K562 (cell line): ENCODE data around the gene ALKBH7. TPM values are rescaled to one million over a fixed set of nuclear protein-coding genes. Genes with fewer than 3 reads are reported as not detected.

Experiments
- ATF3 ChIP-seq, 2 experiments: fragments of 450-650 bp in 1 of 2; sonication (generic) in 1 of 2; formaldehyde crosslinking in 1 of 2; IDR thresholded peaks in 1 of 2; conservative IDR thresholded peaks in 1 of 2; 2 replicates each; pipeline versions ENCODE4 v1.6.1 to v1.8.1; 2016 to 2023; ENCODE audit warnings: mild to moderate bottlenecking in 2 of 2, moderate library complexity in 2 of 2, inconsistent platforms in 1 of 2, missing genetic modification reagents in 1 of 2
- BCOR ChIP-seq: fragments of 450-650 bp; IDR thresholded peaks from 2 replicates; pipeline ENCODE4 v1.6.1; 2016
- EP300 ChIP-seq: IDR thresholded peaks from 2 replicates; pipeline ENCODE4 v1.6.1; 2012; ENCODE audit warnings: low read length, improper control_type of control experiment
- FOXA1 ChIP-seq: fragments of 450-650 bp; IDR thresholded peaks from 2 replicates; pipeline ENCODE4 v1.6.1; 2016; ENCODE audit warnings: mild to moderate bottlenecking, borderline replicate concordance
- FOXK1 ChIP-seq: sonication (generic); formaldehyde crosslinking; IDR thresholded peaks from 2 replicates; pipeline ENCODE4 v1.8.0; 2022; ENCODE audit warnings: missing genetic modification reagents, mild to moderate bottlenecking, borderline replicate concordance
- L3MBTL2 ChIP-seq: fragments of 450-650 bp; IDR thresholded peaks from 2 replicates; pipeline ENCODE4 v1.6.1; 2016; ENCODE audit warnings: mild to moderate bottlenecking, moderate library complexity
- MCM5 ChIP-seq: fragments of 450-650 bp; IDR thresholded peaks from 2 replicates; pipeline ENCODE4 v1.6.1; 2016; ENCODE audit warnings: low read depth
- MTA1 ChIP-seq: fragments of 450-650 bp; IDR thresholded peaks from 2 replicates; pipeline ENCODE4 v1.6.1; 2017; ENCODE audit warnings: borderline replicate concordance
- NR1H2 ChIP-seq: sonication (generic); formaldehyde crosslinking; IDR thresholded peaks from 2 replicates; pipeline ENCODE4 v1.4.0; 2020; ENCODE audit warnings: mild to moderate bottlenecking, missing genetic modification reagents
- POLR2G ChIP-seq: fragments of 200-400 bp; formaldehyde crosslinking; IDR thresholded peaks from 2 replicates; pipeline ENCODE4 v1.6.1; 2017; ENCODE audit warnings: low read depth, mild to moderate bottlenecking, antibody characterized with exemption, low read length, moderate library complexity
- RNF2 ChIP-seq: sonication (generic); IDR thresholded peaks from 2 replicates; pipeline ENCODE4 v1.6.1; 2016
- SRF ChIP-seq, 2 experiments: fragments of 250-450, 450-650 bp in 1 of 2; sonication (Bioruptor Pico) in 1 of 2; sonication (generic) in 1 of 2; formaldehyde crosslinking; IDR thresholded peaks; 2 replicates each; pipeline versions ENCODE4 v1.5.0 to v1.5.1; 2020 to 2022; ENCODE audit warnings: mild to moderate bottlenecking in 1 of 2, missing genetic modification reagents in 1 of 2
- ZBTB9 ChIP-seq: fragments of 450-650 bp; formaldehyde crosslinking; IDR thresholded peaks from 2 replicates; pipeline ENCODE4 v1.4.0; 2020; ENCODE audit warnings: mild to moderate bottlenecking, moderate library complexity
- ZFX ChIP-seq: sonication (generic); formaldehyde crosslinking; IDR thresholded peaks from 2 replicates; pipeline ENCODE4 v1.8.0; 2022; ENCODE audit warnings: mild to moderate bottlenecking, missing genetic modification reagents, moderate library complexity
- ZNF778 ChIP-seq: fragments of 450-650 bp; formaldehyde crosslinking; IDR thresholded peaks from 2 replicates; pipeline ENCODE4 v1.4.0; 2020; ENCODE audit warnings: mild to moderate bottlenecking, moderate library complexity
- ZSCAN29 ChIP-seq: fragments of 450-650 bp; IDR thresholded peaks from 2 replicates; pipeline ENCODE4 v1.6.1; 2017
- polyA plus RNA-seq, 8 experiments: library from polyadenylated mRNA; depleted of rRNA in 4 of 8; stranded (reverse) in 5 of 8; unstranded in 3 of 8; fragments of >200 nt; fragmentation: Nextera tagmentation in 2 of 8; fragmentation: Illumina TruSeq in 1 of 8; extraction: Ambion mirVana in 2 of 8; extraction: Trizol in 1 of 8; gene quantifications; 2 replicates each; pipeline versions ENCODE4 v1.2.1 to v1.2.3, GENCODE V29; 2011 to 2014; ENCODE audit warnings: inconsistent platforms in 1 of 8, missing spikeins in 1 of 8
- total RNA-seq, 7 experiments: library from RNA; depleted of rRNA in 6 of 7; stranded (reverse); fragments of >200 nt in 6 of 7; fragmentation: Illumina TruSeq in 2 of 7; extraction: Trizol in 2 of 7; gene quantifications; 2 replicates each; pipeline versions ENCODE4 v1.2.1 to v1.2.3, GENCODE V29; 2011 to 2021; ENCODE audit warnings: low replicate concordance in 1 of 7
- TF ChIP-seq, protein P1 (sequence below): fragments of 450-650 bp; IDR thresholded peaks from 2 replicates; pipeline ENCODE4 v1.6.1; 2016; ENCODE audit warnings: antibody characterized with exemption
- TF ChIP-seq, protein P2 (sequence below): sonication (generic); formaldehyde crosslinking; IDR thresholded peaks from 2 replicates; pipeline ENCODE4 v1.8.0; 2022; ENCODE audit warnings: mild to moderate bottlenecking, missing genetic modification reagents
- TF ChIP-seq, protein P3 (sequence below): fragments of 250-450 bp; sonication (Bioruptor Pico); IDR thresholded peaks from 2 replicates; pipeline ENCODE4 v1.8.0; 2021; ENCODE audit warnings: moderate library complexity, mild to moderate bottlenecking, inconsistent platforms
- TF ChIP-seq, protein P4 (sequence below): fragments of 250-450 bp; sonication (Bioruptor Pico); IDR thresholded peaks from 2 replicates; pipeline ENCODE4 v1.8.0; 2022; ENCODE audit warnings: inconsistent platforms, mild to moderate bottlenecking, moderate library complexity, borderline replicate concordance

The ALKBH7 gene
- total and polyA plus RNA-seq, 9 of the 15 experiments (the other 6 are each of a cell fraction or from before 2014, with no cell fraction given): 0.69 to 94.8 (median 17.6) TPM

DNA sequence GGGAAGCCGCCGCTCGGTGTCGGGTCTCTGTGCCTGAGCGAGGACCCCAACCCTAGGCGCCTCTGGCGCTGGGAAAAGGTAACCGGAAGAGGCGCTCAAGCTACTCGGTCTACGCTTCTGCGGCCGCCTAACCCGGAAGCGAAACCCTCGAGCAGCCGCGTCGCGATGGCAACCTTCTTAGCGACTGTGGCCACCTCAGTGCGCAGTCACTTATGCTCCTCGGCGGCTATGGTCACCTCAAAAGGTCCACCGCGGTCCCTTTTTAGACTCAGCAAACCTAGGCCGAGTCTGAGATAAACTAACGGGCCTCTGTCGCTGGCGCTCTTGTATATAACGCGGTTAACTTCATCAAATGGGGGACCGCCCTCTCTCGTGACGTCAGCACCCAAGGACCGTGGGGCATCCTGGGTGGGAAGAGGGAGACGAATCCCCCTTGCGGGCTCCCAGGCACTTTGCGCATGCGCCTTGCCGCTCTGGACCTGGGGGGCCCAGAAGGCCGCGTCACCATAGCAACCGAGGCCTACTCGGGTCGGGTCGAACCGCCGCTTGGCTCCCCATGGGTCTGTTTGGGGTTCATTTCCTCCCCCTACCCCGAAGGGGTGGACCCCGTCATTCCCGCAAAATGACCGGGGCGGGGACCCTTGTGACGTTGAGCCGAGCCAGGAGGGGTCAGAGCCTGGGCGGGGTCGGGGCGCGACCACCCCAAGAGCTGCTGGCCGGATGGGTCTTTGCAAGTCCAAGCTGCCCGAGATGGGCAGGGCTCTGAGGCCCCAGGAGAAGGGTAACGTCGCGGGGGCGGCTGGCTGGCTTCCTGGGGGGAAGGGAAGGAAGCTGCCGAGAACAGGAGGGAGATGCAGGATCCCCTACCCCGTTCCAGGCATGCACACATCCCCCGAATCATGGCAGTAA, 20.7 kb downstream of the ALKBH7 start, which contains the start of gene GTF2F1 (continued):
- TF ChIP-seq EP300 (no peak), BCOR (no peak), MCM5 (no peak), ZNF778 (CRISPR knock-in tag) (no peak), ZBTB9 (CRISPR knock-in tag) (0 out of 2 replicates have a peak, but pooled peaks have one; percentile 33), ZSCAN29 (no peak), SRF (CRISPR knock-in tag; IDR thresholded peaks at IDR 0.05) (no peak), FOXK1 (CRISPR knock-in tag) (0 out of 2 replicates have a peak, but pooled peaks have one; percentile 18), ZFX (CRISPR knock-in tag) (peak; percentile 87), FOXA1 (no peak), POLR2G (peak; percentile 83), RNF2 (0 out of 2 replicates have a peak, but pooled peaks have one; percentile 63), NR1H2 (CRISPR knock-in tag) (no peak), L3MBTL2 (no peak), ATF3 (IDR thresholded peaks at IDR 0.05) (peak; percentile 88), ATF3 (CRISPR knock-in tag; conservative IDR thresholded peaks at IDR 0.05) (no peak), MTA1 (peak; percentile 46; the same call in 1 of the 2 replicates)
- TF ChIP-seq, protein P1, sequence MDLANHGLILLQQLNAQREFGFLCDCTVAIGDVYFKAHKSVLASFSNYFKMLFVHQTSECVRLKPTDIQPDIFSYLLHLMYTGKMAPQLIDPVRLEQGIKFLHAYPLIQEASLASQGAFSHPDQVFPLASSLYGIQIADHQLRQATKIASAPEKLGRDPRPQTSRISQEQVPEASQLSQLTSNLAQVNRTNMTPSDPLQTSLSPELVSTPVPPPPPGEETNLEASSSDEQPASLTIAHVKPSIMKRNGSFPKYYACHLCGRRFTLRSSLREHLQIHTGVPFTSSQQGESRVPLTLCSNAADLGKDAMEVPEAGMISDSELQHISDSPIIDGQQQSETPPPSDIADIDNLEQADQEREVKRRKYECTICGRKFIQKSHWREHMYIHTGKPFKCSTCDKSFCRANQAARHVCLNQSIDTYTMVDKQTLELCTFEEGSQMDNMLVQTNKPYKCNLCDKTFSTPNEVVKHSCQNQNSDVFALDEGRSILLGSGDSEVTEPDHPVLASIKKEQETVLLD: peak; percentile 78
- TF ChIP-seq, protein P2, sequence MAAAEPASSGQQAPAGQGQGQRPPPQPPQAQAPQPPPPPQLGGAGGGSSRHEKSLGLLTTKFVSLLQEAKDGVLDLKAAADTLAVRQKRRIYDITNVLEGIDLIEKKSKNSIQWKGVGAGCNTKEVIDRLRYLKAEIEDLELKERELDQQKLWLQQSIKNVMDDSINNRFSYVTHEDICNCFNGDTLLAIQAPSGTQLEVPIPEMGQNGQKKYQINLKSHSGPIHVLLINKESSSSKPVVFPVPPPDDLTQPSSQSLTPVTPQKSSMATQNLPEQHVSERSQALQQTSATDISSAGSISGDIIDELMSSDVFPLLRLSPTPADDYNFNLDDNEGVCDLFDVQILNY (CRISPR knock-in tag): no peak
- TF ChIP-seq, protein P3, sequence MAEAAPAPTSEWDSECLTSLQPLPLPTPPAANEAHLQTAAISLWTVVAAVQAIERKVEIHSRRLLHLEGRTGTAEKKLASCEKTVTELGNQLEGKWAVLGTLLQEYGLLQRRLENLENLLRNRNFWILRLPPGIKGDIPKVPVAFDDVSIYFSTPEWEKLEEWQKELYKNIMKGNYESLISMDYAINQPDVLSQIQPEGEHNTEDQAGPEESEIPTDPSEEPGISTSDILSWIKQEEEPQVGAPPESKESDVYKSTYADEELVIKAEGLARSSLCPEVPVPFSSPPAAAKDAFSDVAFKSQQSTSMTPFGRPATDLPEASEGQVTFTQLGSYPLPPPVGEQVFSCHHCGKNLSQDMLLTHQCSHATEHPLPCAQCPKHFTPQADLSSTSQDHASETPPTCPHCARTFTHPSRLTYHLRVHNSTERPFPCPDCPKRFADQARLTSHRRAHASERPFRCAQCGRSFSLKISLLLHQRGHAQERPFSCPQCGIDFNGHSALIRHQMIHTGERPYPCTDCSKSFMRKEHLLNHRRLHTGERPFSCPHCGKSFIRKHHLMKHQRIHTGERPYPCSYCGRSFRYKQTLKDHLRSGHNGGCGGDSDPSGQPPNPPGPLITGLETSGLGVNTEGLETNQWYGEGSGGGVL (CRISPR knock-in tag): no peak
- TF ChIP-seq, protein P4, sequence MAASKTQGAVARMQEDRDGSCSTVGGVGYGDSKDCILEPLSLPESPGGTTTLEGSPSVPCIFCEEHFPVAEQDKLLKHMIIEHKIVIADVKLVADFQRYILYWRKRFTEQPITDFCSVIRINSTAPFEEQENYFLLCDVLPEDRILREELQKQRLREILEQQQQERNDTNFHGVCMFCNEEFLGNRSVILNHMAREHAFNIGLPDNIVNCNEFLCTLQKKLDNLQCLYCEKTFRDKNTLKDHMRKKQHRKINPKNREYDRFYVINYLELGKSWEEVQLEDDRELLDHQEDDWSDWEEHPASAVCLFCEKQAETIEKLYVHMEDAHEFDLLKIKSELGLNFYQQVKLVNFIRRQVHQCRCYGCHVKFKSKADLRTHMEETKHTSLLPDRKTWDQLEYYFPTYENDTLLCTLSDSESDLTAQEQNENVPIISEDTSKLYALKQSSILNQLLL (CRISPR knock-in tag): no peak
